Activated T-helper 1 cell treated with Interleukin-2 at 50 U/mL for 16 hours (primary cell): ENCODE results near the gene CHRFAM7A.
"Not testable (repeated sequence)": the region's sequence is repeated elsewhere in the genome, so short reads cannot be mapped to it uniquely, and the experiment has no call there.

Experiments
- DNase-seq: peaks from one replicate; pipeline ENCODE4 v3.0.0-alpha.2; 2020; ENCODE audit warnings: low read depth

The CHRFAM7A gene

GRCh38 chr15:30392766-30393663 is at the start of gene CHRFAM7A:
TSS of gene CHRFAM7A (minus strand) at chr15:30393540. CDS start at chr15:30383351, 10,189 bp downstream.
- not testable (repeated sequence) for DNase-seq

GRCh38 chr15:30438348-30438747 is 45.0 kb upstream of the CHRFAM7A start:
- DNase-seq, result not testable (repeated sequence)

GRCh38 chr15:30435878-30436277 is 42.5 kb upstream of the CHRFAM7A start:
- DNase-seq, result not testable (repeated sequence)

DNA sequence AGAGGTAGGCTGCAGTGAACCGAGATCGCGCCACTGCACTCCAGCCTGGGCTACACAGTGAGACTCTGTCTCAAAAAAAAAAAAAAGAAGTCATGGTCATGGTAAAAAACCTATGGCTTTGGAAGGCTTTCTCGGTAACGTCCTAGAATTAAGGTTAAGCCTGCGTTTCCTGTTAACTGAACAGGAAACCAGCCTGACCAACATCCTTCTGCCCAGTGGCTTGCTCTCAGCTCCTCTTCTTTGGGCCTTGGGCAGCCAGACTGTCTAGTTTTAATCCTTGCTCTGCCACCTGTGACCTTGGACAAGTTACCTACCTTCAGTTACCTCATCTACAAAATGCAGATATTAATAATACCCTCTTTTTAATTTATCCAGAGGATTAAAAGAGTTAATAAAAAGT is 27.4 kb upstream of the CHRFAM7A start:
- DNase-seq, result not testable (repeated sequence)

DNA sequence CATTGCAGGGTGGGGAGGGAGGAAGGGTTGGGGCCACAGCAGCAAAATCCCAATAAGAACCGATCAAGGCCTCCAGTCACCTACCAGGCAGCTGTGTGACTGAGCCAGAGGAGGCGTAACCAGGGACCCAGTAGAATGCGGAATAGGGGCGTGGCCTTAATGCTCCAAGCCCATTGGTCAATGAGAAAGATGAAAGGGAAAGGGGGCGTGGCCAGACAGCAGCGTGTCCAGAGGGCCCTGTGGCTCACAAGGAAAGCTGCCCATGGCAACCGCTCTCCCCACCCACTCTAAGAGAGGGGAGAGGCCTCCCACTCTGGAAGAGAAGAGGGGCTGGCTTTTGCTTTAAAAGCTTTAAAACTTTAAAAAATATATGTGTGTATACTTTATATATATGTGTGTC is 20.8 kb upstream of the CHRFAM7A start, which contains the start of gene GOLGA8R:
Gene GOLGA8R (minus strand): TSS at position 101 of the 400 bp plus-strand sequence. CDS start 98 bp downstream, at position 3.
- DNase-seq, result not testable (repeated sequence)

DNA sequence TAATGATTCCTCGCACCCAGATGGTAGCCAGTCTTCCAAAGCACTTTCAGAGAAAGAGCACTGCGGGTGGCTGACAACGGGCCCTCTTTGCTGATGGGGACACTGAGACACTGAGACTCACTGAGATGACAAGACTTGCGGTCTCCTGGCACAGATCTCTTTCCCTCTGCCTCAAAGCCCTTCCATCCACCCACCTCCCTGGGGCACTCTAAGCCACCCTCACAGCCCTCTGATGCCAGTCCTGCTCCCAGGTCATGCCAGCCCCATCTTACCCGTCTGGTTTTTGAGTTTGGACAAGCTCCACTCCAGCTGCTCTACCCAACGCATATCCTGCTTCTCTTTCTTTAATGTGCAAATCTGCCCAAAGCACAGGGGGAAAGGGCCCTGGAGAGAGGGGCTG is 14.3 kb upstream of the CHRFAM7A start:
- not testable (repeated sequence) for DNase-seq

GRCh38 chr15:30398988-30399387 is 5.6 kb upstream of the CHRFAM7A start:
- peak; percentile 38 for DNase-seq

- not testable (repeated sequence) for DNase-seq
Observed at GRCh38 chr15:30393664-30393991, 288 bp upstream of the CHRFAM7A start.

- not testable (repeated sequence) for DNase-seq
Observed at GRCh38 chr15:30386318-30386887, 6.9 kb downstream of the CHRFAM7A start.

GRCh38 chr15:30377082-30377413 is 16.3 kb downstream of the CHRFAM7A start:
- not testable (repeated sequence) for DNase-seq

GRCh38 chr15:30376375-30377081 is 16.8 kb downstream of the CHRFAM7A start:
- DNase-seq, result not testable (repeated sequence)

- not testable (repeated sequence) for DNase-seq
Observed at GRCh38 chr15:30375872-30376271, 17.5 kb downstream of the CHRFAM7A start.

DNA sequence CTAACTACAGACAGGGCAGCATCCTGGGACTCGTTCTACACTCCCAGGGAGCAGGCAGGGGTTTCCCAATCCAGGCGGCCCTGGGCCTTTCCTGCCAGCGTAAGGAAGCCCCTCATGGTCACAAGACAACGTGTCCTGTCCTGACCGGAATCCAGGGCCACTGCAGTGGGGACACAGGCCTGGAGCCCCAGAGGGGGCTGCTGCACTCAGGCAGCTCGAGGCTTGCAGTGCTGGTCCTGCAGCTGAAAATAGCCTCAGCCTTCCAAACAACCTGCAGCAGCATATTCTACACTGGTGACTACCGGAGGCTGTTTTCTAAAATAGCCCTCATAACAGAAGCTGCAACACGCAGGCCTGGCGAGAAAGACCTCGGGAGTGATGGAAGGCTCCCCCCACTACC is 18.5 kb downstream of the CHRFAM7A start:
- not testable (repeated sequence) for DNase-seq

DNA sequence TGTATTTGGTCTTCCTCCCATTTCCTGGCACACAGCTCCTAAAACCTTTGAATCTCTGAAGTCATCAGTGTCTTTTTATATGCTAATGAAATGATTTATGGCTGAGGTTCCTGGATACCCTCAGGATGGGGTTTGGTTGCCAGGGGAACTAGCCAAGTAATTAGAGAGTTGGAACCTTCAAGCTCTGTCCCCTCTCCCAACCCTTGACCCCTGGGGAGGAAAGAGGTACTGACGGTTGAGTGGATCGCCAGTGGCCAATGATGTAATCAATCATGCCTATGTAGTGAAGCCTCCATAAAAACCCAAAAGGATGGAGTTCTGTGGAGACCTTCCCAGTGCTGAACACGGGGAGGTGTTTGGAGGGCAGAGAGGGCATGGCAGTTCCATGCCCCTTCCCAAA is 25.1 kb downstream of the CHRFAM7A start:
- not testable (repeated sequence) for DNase-seq

DNA sequence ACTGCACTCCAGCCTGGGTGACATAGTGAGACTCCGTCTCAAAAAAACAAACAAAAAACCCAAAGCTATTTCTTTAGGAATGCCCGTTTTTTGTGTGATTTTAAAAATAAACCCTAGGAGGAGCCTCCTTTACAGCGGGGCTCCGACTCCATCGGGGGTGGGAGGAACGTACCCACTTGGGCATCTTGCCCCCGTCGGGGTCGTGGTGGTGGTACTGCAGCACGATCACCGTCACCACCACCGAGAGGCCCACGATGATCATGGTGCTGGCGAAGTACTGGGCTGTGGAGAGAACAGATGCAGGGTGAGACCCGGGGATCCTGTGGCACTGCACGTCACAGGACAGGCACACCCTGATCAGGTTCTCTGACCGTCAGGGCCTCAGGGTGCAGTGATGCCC is 26.1 kb downstream of the CHRFAM7A start:
- DNase-seq, result not testable (repeated sequence)

DNA sequence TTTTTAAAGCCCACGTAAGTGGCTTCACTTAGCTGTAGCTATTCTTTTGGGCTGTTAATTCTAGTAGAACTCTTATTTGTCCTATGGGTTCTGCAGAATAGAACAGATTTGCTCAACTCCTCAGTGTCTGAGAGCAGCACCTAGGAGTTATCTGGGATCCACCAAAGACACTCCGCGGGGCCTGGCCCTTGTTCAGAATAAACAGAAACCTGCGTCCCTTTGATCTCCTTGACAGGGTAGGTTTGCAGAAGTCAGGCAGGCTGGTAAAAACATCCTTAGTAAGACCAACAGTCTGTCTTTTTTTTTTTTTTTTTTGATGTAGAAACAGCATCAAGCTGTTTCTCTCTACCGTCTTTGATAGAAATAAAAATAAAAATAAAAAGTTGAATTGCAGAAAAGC is 31.9 kb downstream of the CHRFAM7A start:
- not testable (repeated sequence) for DNase-seq

DNA sequence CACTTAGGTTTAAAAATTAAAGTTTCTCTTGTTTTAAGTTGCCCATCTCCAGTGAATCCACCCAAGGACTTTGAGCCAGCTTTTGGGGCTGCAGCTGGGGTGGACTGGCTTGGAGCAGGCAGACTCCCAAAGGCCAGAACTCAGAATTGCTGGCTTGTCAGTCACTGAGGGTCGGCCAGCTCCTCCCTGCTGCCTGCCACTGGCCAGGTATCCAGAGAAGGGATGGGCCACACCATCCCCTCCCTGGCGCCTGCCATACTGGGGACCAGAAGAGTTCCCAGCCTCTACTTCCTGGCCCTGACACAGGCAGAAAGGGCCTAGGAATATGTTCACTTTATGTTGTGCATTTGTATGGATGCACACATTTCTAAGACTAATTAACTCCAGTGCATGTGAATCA is 32.4 kb downstream of the CHRFAM7A start:
- DNase-seq, result not testable (repeated sequence)

- DNase-seq, result not testable (repeated sequence)
Observed at GRCh38 chr15:30355043-30355442, 38.3 kb downstream of the CHRFAM7A start.

DNA sequence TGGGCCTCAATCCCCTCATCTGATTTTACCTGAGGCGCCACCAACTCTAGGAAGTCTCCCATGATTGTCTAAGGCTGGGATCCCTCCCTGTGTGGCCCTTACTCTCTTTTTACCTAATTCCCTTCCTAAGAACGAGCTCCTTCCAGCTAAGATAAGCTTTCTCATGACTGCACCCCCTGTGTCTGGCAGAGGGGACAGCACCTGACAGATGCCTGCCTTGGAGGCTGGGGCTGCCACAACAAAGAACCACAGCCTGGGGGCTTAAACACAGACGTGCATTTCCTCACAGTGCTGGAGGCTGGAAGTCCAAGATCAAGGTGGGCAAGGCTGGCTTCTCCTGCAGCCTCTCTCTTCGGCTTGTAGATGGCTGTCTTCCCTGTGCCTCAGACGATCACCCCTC is 43.5 kb downstream of the CHRFAM7A start:
- not testable (repeated sequence) for DNase-seq

- not testable (repeated sequence) for DNase-seq
Observed at GRCh38 chr15:30336584-30336983, 56.8 kb downstream of the CHRFAM7A start.

- not testable (repeated sequence) for DNase-seq
Observed at GRCh38 chr15:30334152-30334551, 59.2 kb downstream of the CHRFAM7A start.

- not testable (repeated sequence) for DNase-seq
Observed at GRCh38 chr15:30326145-30326544, 67.2 kb downstream of the CHRFAM7A start.

DNA sequence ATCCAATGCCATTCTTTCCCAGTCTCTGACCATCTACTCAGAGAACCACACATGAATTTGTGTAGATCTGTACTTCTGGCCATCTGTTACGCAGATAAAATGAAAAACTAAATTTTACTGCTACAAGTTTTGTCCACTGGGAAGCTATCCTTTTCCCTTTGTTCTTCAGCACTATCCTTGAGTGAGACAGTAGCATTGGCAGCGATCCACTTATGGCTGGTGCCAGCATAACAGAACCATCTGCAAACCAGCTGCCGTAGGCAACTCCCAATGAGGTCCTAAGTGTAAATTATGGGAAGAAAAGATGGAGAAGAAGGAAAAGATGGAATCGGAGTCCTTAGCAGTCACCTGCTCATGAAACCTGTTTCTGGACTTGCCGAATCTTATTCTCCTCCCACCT is 72.3 kb downstream of the CHRFAM7A start:
- not testable (repeated sequence) for DNase-seq
